Measurements from ENCODE around the gene ADARB1. TPM values are rescaled to one million over a fixed set of nuclear protein-coding genes. Genes with fewer than 3 reads are reported as not detected.

Gene ADARB1
- polyA plus RNA-seq, 4 donors: 14.9 to 20.0 (median 18.4) TPM

DNA sequence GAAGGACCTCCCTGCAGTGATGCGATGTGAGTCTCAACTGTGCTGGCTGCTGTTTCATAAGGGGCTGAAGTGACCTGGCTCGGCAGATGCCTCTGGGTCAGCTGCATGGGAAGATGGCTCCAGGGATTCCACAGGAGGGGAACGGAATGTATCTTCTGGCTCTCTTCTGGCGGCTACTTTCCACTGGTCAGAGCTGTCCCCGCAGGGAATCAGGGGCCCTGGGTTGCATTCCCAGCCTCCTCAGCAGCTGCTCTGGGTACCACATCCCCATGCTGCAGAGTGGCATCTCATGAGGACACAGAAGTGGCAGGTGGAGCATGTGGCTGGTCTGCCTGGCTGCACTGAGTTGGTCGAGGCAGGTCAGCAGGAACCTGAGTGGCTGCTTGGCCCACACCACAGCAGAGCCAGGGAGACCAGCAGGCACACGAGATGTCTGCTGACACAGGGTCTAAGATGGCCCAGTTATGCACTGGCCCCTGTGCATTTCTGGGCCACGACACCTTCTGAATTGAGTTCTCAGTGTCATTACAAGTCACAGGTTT lies 170.5 kb downstream of the ADARB1 start:
- no peak for DNase-seq (ENCODE audit: low read depth in 4 of 4, low spot score in 2 of 4)

DNA sequence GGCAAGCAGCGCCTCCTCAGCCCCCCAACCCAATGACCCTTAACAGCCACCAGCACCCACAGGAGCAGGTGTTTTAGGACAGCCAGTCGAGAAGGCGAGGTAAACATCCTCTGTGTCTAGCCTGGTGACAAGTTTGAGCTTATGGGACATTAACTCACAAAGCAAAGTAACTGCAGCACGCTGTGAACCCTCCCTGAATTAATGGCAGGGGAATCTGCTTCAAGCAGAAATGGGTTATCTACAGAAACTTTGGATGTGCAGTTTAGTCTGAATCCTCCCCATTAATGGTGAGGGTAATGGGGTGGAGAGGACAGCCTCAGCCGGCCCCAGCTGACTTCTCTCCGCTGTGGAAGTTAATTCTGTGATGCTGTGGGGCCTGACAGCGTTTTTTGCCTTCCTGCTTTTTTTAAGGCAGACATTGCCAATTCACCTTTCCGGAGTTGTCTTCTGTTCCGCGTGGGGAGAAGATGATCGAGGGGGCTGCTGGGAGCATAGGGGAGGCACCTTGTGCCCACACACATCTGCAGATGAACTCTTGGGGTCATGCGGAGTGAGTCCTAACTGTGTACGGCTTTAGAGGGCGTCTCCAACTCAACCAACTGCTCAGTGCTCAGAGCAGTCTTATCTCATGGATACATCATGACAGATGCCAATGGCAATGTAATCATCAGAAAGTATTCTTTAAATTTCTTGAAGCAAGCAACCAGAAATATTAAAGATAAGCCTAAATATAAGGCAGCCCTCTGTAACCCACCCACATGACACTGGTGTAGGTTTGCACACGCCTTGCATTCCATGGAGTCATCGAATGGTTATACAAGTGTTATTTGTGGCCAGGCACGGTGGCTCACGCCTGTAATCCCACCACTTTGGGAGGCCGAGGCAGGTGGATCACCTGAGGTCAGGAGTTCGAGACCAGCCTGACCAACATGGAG lies 172.3 kb downstream of the ADARB1 start:
- DNase-seq (ENCODE audit: low read depth in 4 of 4, low spot score in 2 of 4): no peak

DNA sequence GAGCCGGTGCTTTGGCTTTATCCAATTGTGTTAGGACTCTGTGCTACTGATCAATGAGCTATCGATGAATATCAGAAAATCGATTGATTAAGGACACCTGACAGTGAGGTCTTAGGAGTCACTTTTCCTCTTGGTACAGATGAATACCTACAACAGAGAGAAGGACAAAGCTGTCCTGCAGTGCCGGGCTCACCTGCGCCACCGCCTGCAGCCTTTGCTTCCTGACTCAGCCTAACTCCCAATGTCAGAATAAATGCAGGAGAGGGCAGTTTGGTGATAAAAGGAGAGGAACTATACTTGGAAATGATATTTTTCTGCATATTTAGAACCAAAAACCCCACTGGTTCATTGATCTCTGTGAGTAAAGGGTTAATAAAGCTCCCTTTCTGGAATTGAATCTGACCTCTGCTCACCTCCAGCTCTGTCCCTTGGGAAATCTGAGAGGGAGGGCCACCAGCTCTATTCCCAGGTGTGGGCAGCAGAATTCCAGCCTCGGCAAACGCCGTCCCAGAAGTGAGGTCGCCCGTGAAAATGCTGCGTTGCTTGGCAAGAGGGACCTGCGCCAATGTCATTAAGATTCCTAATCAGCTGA lies 174.0 kb downstream of the ADARB1 start:
- no peak for DNase-seq (ENCODE audit: low read depth in 4 of 4, low spot score in 2 of 4)

GRCh38 chr21:45248893-45249381 lies 174.6 kb downstream of the ADARB1 start:
- no peak for DNase-seq (ENCODE audit: low read depth in 4 of 4, low spot score in 2 of 4)

GRCh38 chr21:45249626-45250025 lies 175.2 kb downstream of the ADARB1 start:
- DNase-seq (ENCODE audit: low read depth in 4 of 4, low spot score in 2 of 4): no peak

- no peak for DNase-seq (ENCODE audit: low read depth in 4 of 4, low spot score in 2 of 4)
Measured at GRCh38 chr21:45250272-45250671, 175.9 kb downstream of the ADARB1 start.

GRCh38 chr21:45250914-45251634 lies 176.7 kb downstream of the ADARB1 start:
- no peak for DNase-seq (ENCODE audit: low read depth in 4 of 4, low spot score in 2 of 4)

- DNase-seq (ENCODE audit: low read depth in 4 of 4, low spot score in 2 of 4): no peak
Measured at GRCh38 chr21:45251635-45252447, 177.5 kb downstream of the ADARB1 start.

GRCh38 chr21:45252448-45252925 lies 178.1 kb downstream of the ADARB1 start:
- DNase-seq (ENCODE audit: low read depth in 4 of 4, low spot score in 2 of 4): no peak

- no peak for DNase-seq (ENCODE audit: low read depth in 4 of 4, low spot score in 2 of 4)
Measured at GRCh38 chr21:45253180-45253579, 178.8 kb downstream of the ADARB1 start.

DNA sequence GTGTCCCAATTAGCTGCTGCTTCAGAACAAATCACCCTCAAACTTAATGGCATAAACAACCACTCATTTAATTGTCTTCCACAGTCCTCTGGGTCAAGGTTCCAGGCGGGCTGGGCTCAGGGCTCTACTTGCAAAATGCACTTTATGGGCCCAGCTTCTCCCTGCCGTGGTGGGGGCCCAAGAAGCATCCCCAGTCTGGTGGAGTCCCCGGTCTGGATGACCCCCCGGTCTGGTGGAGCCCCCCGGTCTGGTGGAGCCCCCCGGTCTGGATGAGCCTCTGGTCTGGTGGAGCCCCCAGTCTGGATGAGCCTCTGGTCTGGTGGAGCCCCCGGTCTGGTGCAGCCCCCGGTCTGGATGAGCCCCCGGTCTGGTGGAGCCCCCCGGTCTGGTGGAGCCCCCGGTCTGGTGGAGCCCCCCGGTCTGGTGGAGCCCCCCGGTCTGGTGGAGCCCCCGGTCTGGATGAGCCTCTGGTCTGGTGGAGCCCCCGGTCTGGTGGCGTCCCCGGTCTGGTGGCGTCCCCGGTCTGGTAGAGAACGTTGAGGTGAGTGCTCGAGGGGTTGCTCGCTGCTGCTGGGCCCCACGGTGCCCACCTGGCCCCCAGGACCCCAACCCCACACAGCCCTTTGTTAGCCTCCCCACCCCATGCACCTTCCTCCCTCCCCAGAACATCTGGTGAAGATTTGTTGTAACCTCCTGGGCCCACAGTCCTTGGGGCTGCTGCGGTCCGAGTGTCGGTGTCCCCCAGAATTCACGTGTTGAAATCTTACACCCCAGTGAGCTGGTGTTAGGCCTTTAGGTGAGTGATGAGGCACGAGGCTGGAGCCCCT lies 179.5 kb downstream of the ADARB1 start:
- DNase-seq (ENCODE audit: low read depth in 4 of 4, low spot score in 2 of 4): no peak

- DNase-seq (ENCODE audit: low read depth in 4 of 4, low spot score in 2 of 4): no peak
Measured at GRCh38 chr21:45254460-45254930, 180.1 kb downstream of the ADARB1 start.

- DNase-seq (ENCODE audit: low read depth in 4 of 4, low spot score in 2 of 4): no peak
Measured at GRCh38 chr21:45255381-45256020, 181.1 kb downstream of the ADARB1 start.

- DNase-seq (ENCODE audit: low read depth in 4 of 4, low spot score in 2 of 4): no peak
Measured at GRCh38 chr21:45256021-45256911, 181.9 kb downstream of the ADARB1 start.

- no peak for DNase-seq (ENCODE audit: low read depth in 4 of 4, low spot score in 2 of 4)
Measured at GRCh38 chr21:45256912-45257672, 182.7 kb downstream of the ADARB1 start.

GRCh38 chr21:45257673-45258341 lies 183.4 kb downstream of the ADARB1 start:
- no peak for DNase-seq (ENCODE audit: low read depth in 4 of 4, low spot score in 2 of 4)
